ENCODE data around the gene C19orf25.

The C19orf25 gene

DNA sequence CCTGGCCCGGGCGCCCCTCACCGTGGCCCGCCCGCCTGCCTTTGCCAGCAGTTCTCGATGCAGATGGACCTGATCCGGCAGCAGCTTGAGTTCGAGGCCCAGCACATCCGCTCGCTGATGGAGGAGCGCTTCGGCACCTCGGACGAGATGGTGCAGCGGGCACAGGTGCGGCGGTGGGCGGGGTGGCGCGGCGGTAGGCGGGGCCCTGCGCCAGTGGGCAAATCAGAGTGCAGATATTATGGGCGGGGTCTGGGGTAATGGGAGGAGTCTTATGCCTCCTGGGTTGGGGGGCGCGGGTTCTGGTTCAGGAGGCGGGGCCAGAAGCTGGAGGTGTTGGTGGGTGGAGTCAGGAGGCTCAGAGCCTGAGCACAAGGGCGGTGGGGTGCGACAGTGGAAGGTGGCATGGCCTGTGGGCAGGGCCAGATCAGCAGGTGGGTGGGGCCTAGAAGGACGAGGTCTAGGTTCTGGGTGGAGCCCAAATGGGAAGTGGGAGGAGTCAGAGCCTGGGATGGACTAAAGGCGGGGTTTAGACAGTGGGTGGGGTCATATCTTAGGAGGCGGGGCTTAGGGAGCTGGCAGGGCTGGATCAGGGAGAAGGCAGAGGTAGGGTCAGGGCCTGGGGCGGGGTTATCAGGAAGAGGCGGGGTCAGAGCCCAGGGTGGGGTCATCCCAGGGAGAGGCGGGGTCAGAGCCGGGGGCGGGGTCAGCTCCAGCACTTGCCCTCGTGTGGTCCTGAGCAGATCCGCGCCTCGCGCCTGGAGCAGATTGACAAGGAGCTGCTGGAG is 23.5 kb downstream of the C19orf25 start:
- TF ChIP-seq TAF1 (IDR thresholded peaks at IDR 0.05; ENCODE audit: borderline replicate concordance, low read depth, low read length) (no peak), POLR2A (IDR thresholded peaks at IDR 0.05; ENCODE audit: low read depth, low read length) (no peak), POLR2AphosphoS5 (IDR thresholded peaks at IDR 0.05; ENCODE audit: low read depth, low read length) (no peak)
- DNase-seq (ENCODE audit: insufficient read length): peak; percentile 71
- peak; percentile 77 for FAIRE-seq

DNA sequence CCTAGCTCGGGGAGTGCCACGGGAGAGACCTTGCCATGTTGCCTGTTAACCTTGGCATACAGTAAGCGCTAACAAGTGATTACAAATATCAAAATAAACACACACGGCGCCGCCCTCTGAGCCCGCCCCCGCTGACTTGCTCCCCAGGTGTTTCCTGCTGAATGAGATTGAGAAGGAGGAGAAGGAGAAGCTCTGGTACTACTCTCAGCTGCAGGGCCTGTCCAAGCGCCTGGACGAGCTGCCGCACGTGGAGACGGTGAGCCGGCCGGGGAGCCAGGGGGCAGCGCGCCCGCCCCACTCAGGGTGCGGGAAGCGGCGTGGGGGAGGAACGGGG is 24.0 kb downstream of the C19orf25 start:
- FAIRE-seq: no peak
- TF ChIP-seq POLR2AphosphoS5 (IDR thresholded peaks at IDR 0.05; ENCODE audit: low read depth, low read length): no peak
- no peak for TF ChIP-seq POLR2A (IDR thresholded peaks at IDR 0.05; ENCODE audit: low read depth, low read length)
- TF ChIP-seq TAF1 (IDR thresholded peaks at IDR 0.05; ENCODE audit: borderline replicate concordance, low read depth, low read length): no peak
- DNase-seq (ENCODE audit: insufficient read length): no peak

DNA sequence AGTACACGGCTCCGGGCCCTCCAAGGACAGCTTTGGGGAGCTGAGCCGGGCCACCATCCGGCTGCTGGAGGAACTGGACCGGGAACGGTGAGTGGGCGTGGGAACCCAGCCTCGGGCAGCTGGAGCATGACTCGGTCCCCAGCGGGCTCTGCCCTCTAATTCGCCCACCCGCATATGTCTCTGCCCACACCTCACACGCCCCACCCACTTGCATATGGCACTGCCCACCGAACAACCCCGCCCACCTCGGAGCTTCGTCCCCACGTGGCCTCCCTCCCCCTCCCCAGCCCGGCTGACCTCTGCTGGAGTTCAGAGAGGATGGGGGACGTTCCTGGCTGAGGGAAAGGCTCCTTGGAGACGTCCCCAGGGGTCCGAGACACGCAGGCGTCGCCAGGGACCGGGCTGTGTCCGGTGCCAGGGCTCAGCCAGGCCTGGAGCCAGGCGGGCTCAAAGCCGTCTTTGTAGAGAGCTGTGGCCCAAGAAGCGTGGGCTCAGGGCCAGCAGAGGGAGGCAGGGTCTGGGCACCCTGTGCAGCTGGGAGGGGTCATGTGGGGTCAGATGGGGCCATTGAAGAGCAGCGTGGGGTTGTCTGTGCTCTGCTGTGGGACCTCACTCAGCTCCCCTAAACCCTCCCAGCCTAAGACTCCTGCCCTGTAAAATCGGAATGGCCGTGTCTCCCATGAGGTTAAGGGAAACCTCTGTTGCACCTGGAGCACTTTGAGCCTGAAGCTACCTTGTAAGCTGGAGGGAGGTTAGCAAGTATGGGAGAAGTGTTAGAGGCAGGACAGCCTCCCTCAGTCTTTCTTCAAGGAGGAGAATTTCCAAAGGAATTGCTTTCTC is 25.3 kb downstream of the C19orf25 start:
- no peak for DNase-seq (ENCODE audit: insufficient read length)
- no peak for FAIRE-seq
- TF ChIP-seq POLR2AphosphoS5 (IDR thresholded peaks at IDR 0.05; ENCODE audit: low read depth, low read length) (no peak), POLR2A (IDR thresholded peaks at IDR 0.05; ENCODE audit: low read depth, low read length) (no peak), TAF1 (IDR thresholded peaks at IDR 0.05; ENCODE audit: borderline replicate concordance, low read depth, low read length) (no peak)

DNA sequence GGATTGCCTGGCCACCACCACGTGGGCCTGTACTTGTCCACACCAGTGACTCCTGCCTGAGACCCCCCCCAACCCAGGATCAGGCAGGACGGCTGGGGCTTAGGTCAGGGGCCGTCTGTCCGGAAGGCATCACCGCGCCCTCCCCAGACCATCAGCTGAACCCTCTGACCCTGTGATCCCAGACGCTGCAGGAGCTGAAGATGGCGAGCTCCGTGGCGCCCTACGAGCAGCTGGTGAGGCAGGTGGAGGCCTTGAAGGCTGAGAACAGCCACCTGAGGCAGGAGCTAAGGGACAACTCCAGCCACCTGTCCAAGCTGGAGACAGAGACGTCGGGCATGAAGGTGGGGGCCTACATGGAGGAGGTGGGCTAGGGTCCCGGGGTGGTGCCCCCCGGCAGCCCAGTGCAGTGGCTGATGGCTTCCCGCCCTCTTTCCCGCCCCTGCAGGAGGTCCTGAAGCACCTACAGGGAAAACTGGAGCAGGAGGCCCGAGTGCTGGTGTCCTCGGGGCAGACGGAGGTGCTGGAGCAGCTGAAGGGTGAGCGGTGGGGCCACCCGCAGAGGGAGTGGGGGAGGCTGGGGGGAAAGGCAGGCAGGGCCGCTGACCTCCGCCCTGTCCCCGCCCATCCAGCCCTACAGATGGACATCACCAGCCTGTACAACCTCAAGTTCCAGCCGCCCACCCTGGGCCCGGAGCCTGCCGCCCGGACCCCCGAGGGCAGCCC is 26.1 kb downstream of the C19orf25 start:
- FAIRE-seq (no peak), DNase-seq (ENCODE audit: insufficient read length) (no peak)
- TF ChIP-seq POLR2AphosphoS5 (IDR thresholded peaks at IDR 0.05; ENCODE audit: low read depth, low read length): no peak

DNA sequence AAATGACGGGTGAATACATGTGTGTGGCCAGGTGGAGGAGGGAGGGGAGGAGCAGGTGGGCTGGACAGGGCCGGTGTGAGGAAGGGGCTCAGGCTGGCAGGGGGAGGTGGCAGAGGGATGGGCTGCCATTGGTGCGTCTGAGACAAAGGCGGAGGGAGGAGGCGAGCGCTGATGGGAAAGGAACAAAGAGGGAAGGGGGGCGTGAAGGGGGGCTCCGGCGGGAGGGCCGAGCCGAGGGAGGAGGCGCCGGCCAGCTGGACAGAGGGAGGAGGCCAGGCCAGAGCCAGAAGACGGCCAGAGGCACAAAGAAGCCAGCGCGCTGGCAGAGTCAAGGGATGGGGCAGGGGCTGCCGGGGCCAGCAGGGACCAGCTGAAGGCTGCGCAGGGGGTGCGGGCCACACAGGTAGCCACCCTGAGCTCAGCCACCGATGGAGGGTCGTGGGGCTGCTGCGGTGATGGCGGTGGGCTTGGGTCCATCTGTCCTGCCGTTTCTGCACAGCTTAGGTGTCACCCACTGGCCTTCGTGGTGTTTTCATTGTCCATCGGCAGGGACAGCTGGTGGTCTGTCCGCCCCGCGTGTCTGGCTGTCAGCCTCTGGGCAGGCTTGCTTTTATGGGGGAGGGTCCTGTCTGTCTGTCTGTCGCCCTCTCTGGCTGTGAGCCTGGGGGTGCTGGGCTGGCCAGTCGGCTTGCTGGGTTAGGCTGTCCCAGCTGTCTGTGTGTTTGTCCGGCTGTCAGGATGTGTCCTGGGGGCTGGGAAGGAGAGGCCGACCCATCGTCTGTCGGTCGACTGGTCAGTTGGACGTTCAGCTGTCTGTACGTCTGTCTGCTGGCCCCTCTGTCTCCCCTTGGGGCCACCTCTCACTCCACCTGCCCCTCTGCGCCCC is 26.9 kb downstream of the C19orf25 start:
- FAIRE-seq (no peak), DNase-seq (ENCODE audit: insufficient read length) (no peak)
- no peak for TF ChIP-seq TAF1 (IDR thresholded peaks at IDR 0.05; ENCODE audit: borderline replicate concordance, low read depth, low read length)
- no peak for TF ChIP-seq POLR2AphosphoS5 (IDR thresholded peaks at IDR 0.05; ENCODE audit: low read depth, low read length)
- TF ChIP-seq POLR2A (IDR thresholded peaks at IDR 0.05; ENCODE audit: low read depth, low read length): no peak

DNA sequence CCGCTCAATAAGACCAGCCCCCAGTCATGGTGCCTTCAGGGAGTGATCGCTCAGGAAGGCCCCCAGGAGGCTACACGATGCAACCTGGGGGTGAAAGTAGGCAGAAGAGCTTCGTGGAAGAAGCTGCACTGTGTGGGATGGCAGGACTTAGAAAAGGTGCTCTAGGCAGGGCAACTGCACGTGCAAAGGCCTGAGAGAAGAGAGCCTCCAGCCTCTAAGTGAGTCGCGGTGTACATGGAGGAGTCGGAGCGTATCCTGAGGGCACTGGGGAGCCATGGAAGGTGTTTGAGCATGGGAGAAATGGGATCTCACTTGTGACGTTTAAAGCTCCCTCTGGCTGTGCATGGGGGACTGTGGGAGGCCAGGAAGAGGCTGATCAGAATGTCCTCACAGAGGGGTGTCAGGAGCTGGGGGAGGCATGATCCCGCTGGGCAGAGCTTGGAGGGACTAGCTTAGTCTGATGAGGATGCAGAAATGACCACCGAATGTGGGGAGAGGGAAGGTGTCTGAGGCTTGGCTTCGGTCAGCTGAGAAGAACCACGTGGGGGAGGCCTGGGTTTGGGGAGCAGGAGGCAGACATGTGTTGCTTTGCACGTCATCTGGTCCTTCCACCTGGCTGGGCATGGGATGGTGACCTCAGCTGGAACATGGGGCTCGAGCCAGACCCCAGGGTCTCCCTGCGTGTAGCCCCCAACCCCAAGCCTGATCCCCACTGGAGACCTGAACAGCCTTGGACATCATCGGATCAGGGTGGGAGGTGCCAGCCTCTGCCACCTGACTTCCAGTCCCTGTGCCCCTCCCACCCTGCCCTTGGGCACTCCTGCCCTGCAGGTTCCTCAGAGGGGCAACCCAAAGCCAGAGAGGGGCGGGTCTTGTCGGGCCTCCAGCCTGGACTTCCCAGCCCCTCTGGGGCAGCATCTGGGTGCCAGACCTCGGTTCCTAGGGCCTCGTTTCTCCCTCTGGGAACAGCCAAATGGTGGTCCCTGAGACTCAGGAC is 28.0 kb downstream of the C19orf25 start:
- DNase-seq (ENCODE audit: insufficient read length) (no peak), FAIRE-seq (no peak)
- TF ChIP-seq TAF1 (IDR thresholded peaks at IDR 0.05; ENCODE audit: borderline replicate concordance, low read depth, low read length): no peak
- TF ChIP-seq POLR2AphosphoS5 (IDR thresholded peaks at IDR 0.05; ENCODE audit: low read depth, low read length): no peak

DNA sequence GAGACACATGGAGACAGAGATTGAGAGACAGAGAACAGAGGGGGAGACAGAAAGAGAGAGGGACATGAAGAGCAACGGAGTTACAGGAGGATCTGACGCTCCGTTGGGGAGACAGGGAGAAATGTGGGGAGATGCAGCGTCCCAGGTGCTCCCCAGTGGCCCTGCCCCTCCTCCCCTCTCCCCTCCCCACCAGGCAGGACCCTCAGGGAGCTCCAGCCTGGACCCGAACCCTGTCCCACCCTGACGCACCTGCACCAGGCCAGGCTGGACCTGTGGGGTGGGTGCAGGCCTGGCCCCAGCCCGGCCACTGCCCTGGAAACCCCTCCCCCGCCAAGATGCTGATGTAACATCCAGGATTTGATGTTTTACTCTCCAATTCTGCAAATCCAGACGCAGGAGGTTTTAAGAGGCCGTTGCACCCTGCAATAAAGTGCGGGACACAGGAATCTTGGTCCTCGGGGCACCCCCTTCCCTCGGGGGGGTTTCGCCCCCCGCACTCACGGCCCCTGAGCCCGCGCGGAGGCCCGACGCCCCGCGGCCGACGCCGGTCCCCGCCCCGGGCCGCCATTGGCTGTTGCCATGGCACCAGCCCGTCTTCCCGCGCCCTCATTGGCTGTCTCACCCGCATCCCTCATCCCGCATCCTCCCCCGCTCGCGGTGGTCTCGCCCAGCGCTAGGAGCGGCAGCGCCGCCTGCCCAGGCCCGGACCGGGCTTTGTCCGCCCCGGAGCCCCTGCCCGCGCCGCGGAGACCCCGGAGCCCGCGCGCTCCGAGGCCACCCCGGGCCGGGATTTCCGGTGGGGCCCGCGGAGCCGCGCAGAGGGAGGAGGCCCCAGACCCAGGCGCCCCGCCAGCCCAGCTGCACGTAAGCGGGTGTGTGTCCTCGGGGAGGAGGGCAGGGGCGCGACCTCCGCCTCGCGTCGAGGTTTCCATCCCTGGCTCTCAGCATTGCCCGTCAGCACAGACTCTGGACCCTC is 29.3 kb downstream of the C19orf25 start, which contains the start of gene APC2:
Gene APC2 (plus strand): TSS at position 655 of the 976 bp plus-strand sequence. CDS start 2,881 bp downstream, outside the sequence.
- DNase-seq (ENCODE audit: insufficient read length) (no peak), FAIRE-seq (no peak)

DNA sequence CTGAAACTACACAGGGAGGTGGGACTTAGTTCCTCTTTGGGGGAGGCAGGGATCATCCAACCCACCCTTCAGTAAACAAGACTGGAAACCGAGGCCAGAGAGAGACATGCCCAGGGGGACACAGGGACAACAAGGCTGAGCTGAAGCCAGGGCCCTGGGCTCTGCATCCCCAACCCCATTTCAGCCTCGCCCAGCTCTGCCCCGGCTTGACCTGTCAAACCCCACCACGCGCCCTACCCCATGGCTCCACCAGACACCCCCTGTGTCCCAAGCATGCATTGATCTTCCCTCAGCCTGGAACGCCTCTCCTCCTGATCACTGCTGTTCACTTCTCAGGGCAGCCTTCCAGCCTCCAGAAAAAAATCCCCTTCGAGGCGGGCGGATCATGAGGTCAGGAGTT is 31.1 kb downstream of the C19orf25 start:
- DNase-seq (ENCODE audit: insufficient read length) (no peak), FAIRE-seq (no peak)
- no peak for TF ChIP-seq POLR2AphosphoS5 (IDR thresholded peaks at IDR 0.05; ENCODE audit: low read depth, low read length)
- no peak for TF ChIP-seq TAF1 (IDR thresholded peaks at IDR 0.05; ENCODE audit: borderline replicate concordance, low read depth, low read length)
- no peak for TF ChIP-seq POLR2A (IDR thresholded peaks at IDR 0.05; ENCODE audit: low read depth, low read length)

More for the DNA sequence above, 29.3 kb downstream of the C19orf25 start, which contains the start of gene APC2:
- TF ChIP-seq POLR2A (IDR thresholded peaks at IDR 0.05; ENCODE audit: low read depth, low read length) (no peak), TAF1 (IDR thresholded peaks at IDR 0.05; ENCODE audit: borderline replicate concordance, low read depth, low read length) (no peak), POLR2AphosphoS5 (IDR thresholded peaks at IDR 0.05; ENCODE audit: low read depth, low read length) (no peak)

DNA sequence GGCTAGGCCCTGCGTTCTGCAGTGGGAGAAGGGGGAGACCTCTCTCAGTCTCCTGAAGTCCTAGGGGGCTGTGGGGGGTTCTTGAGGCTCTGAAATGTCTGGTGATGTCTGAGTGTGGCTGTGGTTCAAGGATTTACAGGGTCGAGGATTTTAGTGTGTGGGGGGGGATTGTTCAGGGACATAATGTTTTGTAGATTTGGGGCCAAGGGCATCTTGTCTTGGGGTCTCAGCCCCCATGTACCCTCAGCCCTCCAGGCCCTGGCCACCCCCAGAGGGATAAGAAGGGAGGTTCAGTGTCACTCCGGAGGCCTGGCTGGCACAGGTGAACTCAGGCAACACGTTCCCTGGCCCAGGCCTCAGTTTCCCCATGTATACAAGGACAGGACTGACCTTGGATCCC is 31.5 kb downstream of the C19orf25 start:
- no peak for FAIRE-seq

More for the DNA sequence above, 31.5 kb downstream of the C19orf25 start:
- no peak for DNase-seq (ENCODE audit: insufficient read length)
- TF ChIP-seq POLR2A (IDR thresholded peaks at IDR 0.05; ENCODE audit: low read depth, low read length) (no peak), POLR2AphosphoS5 (IDR thresholded peaks at IDR 0.05; ENCODE audit: low read depth, low read length) (no peak), TAF1 (IDR thresholded peaks at IDR 0.05; ENCODE audit: borderline replicate concordance, low read depth, low read length) (no peak)

Data from GM12892 (cell line).